A673 (cell line): Measurements from ENCODE around the gene GSDME.

Experiments
- EZH2 ChIP-seq: fragments of 200-600 bp; sonication (generic); IDR thresholded peaks from 2 replicates; pipeline ENCODE4 v1.6.1; 2017; ENCODE audit warnings: borderline replicate concordance, low read depth, mild to moderate bottlenecking, mixed read lengths, antibody characterized with exemption, low read length; ENCODE audit not compliant: poor library complexity, severe bottlenecking
- TF ChIP-seq, protein P1 (sequence below): fragments of 300-800, 200-600 bp; sonication (generic); conservative IDR thresholded peaks from 2 replicates; pipeline ENCODE4 v1.5.1; 2017; ENCODE audit warnings: low read depth, mild to moderate bottlenecking, antibody characterized with exemption, low read length, moderate library complexity, mixed read lengths

DNA sequence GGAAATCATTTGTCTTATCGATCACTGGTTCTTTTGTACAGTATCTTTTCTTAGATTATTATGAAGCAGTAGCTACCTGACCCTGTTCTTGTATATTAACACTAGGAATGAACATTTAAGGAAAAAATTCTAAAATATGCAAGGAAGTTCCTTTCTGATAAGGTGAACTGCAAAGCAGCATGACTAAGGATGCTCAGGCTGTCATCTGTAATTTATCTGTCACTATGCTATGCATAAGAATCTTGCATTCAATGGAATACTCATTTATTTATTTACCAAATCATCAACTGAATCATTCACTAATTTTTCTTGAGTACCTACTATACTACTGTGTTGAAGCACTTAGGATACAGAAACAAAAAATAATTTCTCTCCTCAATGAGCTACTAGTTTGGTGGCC lies 5.8 kb downstream of the GSDME start:
- TF ChIP-seq, protein P1, sequence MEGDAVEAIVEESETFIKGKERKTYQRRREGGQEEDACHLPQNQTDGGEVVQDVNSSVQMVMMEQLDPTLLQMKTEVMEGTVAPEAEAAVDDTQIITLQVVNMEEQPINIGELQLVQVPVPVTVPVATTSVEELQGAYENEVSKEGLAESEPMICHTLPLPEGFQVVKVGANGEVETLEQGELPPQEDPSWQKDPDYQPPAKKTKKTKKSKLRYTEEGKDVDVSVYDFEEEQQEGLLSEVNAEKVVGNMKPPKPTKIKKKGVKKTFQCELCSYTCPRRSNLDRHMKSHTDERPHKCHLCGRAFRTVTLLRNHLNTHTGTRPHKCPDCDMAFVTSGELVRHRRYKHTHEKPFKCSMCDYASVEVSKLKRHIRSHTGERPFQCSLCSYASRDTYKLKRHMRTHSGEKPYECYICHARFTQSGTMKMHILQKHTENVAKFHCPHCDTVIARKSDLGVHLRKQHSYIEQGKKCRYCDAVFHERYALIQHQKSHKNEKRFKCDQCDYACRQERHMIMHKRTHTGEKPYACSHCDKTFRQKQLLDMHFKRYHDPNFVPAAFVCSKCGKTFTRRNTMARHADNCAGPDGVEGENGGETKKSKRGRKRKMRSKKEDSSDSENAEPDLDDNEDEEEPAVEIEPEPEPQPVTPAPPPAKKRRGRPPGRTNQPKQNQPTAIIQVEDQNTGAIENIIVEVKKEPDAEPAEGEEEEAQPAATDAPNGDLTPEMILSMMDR, result no peak
- no peak for TF ChIP-seq EZH2
